DMS114 treated with DMSO at 0.1 percent for 48 hours (cell line): ENCODE results near the gene GNPDA2.
"Not testable (repeated sequence)": the region's sequence is repeated elsewhere in the genome, so short reads cannot be mapped to it uniquely, and the experiment has no call there.

Source experiments
- DNase-seq: peaks from one replicate; lab custom pipeline; 2025; ENCODE audit not compliant: unreplicated experiment; lab: John Stamatoyannopoulos, UW

Gene GNPDA2

DNA sequence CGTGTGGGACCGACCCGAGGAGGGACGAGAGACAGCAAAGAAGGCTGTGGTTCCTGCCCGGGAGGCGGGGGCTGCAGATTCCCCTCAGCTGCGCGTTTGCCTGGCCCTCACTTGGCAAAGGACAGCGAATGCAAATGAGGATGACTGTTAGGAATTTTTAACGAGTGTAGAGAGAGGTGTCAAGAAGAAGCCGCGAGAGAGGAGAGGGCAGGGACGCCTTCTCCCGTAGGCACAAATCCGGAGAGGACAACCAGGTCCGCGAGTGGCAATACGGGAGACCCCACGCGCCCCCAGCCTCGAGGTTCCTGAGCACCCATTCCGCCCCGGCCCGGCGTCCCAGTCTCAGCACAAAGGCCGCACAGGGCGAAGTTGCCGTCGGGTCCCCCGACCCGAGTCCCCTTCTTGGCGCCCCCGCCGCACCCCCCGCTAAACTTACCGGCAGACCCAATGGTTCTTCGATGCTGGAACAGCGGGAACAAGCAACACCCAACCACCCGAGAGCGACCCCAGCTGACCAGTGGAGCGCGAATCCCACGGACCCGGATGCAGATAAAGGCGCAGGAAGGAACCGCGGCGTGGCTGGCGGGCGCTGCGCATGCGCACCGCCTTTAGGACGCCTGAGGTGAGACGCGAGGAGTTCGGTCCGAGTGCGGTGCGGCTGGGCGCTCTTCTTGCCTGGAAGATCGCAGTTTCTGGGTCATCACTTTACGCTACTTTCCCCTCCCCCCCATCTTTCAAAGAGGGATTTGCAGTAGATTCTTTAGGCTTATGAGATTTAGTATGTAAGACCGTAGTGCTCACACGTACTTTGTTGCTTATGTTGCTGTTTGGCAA lies at the start of gene GNPDA2:
Gene GNPDA2 (minus strand): TSS at position 519 of the 834 bp plus-strand sequence. CDS start 4,349 bp downstream, outside the sequence.
- DNase-seq: peak; percentile 34

DNA sequence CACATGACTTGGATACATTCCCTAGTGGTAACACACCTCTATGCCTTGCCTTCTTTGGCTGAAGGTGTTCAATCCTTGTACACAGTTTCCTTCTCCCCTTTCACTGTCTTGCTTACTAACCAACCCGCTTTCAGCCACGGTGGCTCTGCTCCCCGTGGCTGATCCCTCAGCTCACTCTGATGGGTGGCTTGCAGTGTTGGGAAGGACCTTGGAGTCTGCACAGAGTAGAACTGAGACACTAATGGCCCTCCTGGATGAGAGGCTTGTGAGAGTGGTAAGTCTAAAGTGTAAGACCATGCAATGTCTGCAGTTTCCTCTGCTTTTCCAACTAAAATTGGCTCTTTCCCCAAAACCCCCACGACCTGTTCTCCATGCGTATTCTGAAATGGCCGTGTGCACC lies 46.0 kb upstream of the GNPDA2 start:
- no peak for DNase-seq

DNA sequence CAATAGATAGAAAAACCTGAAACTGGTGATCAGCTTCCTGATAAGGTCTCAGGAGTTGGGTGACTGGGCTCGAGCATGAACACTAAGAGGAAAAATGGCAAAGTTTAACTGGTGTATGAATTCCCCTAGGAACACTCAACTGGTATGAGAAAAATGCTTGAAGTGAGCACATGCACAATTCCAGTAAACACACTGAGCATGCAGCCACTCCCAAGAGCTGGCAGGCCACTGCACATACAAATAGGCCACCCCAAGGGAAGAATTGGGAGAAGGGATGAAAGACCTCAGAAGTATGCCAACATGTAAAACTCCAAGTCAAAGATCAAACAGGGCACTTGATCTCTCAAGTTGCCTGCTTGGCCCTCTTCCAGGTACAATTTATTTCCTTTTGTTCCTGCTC lies 45.4 kb upstream of the GNPDA2 start:
- DNase-seq: no peak

DNA sequence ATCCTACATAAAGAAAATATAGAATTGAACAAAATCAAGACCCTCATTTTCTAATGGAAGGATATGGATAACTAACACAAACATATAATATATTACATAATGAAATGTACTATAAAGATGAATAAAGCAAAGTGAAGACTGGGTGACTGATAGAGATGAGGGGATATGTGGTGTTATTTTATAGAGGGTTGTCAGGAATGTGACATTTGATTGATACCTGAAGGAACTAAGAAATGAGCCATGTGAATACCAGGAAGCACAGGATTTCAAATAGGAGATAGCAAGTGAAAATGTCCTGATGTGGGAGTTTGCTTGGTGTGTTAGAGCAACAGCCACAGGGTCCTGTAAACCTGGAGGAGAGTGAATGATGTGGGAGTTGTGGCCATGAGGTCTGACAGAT lies 40.1 kb upstream of the GNPDA2 start:
- no peak for DNase-seq

DNA sequence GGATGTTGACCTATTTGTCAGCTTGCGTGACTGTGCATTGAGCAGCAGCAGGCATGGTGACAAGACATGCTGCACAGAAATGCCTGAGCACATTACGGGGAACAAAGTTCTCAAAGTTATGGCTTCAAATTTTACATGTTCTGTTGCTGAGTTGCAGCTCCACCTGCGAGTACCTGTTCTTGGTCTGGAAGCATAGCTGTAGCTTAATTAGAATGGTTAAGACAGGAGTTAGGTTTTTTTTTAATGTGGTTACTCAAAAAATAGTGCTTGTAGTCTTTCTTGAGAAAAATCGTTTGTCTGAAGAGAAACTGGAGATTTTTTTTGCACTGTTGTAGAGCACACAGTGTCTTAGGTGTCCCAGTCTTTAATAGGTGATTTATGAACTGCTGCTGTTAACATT lies 38.8 kb upstream of the GNPDA2 start:
- DNase-seq: no peak

DNA sequence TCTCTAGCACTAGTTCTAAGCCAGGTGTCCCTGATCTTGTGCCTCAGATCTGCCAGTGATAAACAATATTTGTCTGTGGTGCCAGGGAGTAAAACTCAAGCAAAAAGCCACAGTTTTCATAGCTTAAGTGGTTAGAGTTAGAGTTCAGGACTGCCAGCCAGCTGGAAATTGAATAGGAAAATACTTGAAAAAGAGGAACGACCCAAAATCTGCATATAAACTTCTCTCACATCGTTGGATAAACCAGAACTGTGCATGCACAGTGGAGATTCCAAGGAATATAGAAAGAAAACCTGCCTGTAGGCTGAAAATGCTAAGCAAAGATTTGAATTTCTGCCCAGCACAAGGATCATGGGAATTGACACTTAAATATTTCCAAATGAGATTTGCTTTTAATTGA lies 35.0 kb upstream of the GNPDA2 start:
- no peak for DNase-seq

DNA sequence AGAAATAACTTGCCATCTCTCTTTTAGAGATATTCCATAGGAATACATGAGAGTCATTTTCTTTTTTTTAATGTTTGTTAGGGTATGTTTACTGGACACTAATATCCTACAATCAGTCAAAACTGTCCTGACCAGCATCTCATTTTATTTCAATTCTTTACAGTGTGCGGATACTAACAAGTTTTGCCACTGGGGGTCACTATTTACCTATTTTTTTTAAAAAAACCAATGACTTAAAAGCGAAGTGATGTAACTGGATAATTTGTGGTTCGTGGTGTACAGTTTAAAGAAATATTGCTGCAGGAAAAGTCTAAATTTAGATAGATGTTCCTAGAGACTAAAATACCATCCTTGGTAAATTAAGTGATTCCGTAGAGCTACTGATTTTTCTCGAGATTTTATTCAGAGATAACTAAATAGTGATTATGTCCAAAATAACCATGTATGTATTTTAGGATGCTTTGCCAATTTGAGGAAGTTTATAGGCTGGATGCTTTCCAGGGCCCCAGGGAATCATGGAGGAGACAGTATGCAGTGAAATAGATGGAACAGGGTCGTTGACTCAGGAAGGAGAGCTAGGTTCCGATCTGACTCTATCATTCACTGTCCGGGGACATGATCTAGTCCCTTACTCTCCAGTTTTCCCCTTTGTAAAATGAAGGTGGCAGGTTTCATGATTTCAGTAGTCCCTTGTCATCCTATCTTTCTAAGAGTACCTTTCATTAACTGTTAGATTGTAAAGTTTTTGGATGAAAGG lies 34.0 kb upstream of the GNPDA2 start:
- DNase-seq: peak; percentile 23

DNA sequence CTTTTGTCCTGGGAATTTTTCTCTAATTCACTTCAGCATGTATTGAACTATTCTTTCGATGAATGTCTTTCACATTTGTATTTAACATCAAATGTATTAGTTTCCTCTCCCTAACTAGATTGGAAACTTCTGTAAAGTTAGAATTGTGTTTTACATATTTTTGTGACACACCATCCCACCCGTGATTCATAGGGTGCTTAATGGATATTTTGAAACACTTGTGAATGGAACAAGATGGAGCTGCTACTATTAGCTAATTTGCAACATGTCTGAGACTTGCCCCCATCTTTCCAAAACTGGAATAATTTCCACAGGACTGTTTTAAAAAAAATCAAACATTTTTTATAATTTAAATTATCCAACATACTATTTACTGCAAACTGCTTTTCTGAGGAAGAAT lies 30.2 kb upstream of the GNPDA2 start:
- no peak for DNase-seq

DNA sequence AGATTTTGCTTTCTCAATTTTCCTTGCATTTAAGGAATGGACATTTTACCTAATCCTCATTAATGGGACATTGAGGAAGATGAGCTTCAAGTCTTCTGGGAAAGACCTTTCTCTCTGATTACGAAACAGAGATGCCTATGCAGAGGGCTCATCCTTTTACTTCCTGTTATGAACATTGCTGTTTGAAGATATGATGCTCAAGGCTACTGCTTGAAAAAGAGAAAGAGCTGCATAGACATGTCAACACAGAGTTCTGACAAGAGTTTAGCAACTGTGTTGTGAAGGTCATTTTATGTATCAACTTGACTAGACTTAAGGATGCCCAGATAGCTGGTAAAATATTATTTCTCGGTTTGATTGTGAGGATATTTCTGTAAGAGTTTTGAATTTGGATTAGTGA lies 13.8 kb upstream of the GNPDA2 start:
- DNase-seq: no peak

DNA sequence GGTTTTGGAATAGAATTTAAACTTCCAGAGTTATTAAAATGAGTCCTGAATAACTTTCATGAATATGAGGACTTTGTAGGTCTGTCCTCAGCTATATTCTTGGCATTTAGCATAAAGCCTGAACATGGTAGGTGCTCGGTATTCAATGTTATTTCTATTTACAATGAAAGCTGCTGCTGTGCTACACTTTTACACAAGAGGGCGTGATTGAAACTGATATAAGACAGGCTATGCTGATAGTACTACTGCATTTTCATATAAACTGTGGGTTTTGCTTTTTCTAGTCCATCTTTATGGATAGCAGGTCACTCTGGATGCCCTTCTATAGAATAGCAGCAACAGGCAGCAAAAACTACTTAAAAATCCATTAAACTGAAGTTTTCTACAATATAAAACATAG lies 12.3 kb upstream of the GNPDA2 start:
- DNase-seq: no peak

DNA sequence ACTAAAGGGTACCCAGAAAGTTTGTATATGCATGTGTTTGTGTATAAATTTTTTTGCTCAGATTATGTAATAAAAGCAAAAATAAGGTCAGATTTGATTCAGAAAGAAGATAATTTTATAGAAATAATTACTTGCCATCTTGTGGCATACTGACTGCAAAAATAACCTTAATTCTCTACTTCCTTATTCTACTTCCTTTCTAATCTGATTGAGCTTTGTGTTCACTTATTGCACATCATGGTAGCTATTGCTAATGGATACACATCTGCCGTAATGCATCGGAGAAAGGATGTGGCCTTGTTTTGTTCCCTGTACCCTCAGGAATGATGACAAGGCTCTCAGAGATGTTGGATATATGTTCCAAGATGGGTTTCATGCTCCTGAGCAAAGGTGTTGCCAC lies 10.5 kb upstream of the GNPDA2 start:
- DNase-seq: no peak

DNA sequence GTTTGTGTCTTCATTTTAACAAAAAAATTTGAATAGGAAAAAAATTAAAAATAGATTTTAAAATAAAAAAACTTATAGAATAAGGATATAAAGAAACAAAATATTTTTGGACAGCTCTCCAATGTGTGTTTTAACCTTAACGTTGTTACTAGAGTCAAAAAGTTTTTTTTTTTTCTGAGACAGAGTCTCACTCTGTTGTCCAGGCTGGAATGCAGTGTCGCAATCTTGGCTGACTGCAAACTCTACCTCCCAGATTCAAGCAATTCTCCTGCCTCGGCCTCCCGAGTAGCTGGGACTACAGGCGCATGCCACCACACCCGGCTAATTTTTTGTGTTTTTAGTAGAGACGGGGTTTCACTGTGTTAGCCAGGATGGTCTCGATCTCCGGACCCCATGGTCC lies 2.3 kb upstream of the GNPDA2 start:
- not testable (repeated sequence) for DNase-seq

DNA sequence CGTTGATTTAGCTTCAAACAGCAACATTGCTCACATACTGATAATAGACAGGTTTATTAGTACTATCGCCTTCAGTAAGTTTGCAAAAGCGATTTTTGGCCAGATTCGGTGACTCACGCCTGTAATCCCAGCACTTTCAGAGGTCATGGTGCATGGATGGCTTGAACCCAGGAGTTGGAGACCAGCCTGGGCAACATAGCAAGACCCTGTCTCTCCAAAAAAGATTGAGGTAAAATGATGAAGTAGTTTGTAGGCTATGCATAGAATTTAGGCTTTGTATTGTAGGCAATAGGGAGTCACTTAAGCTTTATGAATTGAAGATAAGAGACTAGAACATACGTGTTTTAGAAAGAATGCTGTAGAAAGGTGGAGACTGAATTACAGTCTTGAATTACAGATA lies 1.1 kb upstream of the GNPDA2 start:
- DNase-seq: no peak

DNA sequence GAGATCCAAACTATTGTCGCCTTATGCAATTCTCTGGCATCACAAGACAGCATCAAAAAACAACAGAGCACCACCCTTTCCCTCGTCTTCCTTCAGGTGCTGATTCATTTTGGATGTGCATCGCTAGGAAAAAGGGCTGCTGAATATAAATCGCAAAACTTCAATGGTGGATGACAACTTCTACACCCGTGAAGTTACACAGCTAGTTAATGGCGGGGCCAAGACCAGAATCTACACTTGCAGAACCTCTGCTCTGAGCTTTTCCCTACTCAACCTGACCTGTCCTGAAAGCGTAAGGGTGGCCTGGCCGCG lies 674 bp downstream of the GNPDA2 start:
- DNase-seq: no peak

DNA sequence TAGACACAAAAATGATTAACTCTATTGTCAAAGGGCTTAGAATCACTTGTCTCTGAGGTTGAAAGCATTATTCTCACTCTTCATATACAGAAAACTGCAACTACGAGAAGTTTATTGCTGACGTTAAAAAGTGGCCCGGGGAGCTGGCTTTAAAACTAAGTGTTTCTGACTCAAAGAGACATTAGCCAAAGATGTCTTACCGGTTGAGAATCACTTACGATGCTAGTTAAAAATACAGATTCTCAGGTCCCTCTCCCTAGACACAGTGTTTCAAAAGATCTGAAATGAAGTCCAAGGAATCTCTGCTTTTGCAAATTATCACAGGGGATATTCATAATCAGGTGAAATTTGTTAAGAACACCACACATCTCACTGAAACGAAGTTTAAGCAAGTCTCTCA lies 1.2 kb downstream of the GNPDA2 start:
- no peak for DNase-seq

DNA sequence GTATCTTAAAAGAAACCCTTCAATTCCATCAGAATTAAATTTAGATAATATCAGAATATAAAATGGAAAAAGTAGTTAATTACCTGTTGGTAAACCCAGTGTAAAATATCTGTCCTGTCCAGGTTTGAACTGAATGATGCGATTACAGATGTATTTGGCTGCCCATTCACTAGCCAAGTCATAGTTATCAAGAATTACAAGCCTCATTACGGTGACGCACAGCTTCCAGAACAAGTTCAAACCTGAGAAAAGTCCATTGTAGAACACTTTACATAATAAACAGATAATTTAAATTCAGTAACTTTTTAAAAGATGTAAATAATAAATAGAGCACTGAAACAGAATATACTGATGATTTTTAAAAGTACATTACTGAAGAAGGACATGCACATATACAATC lies 4.4 kb downstream of the GNPDA2 start:
- DNase-seq: no peak

DNA sequence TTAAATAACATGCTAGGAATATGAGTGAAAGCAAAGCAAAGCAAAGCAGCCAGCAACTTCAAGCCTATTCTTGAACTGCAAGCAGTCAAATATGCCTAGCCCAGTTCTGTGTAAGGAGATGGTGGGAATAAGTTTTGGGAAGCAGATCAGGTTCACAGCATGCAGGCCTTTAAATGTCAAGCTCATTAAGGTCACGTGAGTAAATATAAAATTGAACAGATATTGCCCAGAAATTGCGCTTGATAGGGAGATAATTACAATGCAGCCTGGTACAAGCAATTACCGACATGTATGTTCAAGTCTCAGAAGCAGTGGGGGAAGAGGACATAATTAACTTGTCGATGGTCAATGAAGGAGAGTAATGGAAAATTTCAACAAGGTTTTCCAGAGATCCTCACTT lies 6.0 kb downstream of the GNPDA2 start:
- no peak for DNase-seq

DNA sequence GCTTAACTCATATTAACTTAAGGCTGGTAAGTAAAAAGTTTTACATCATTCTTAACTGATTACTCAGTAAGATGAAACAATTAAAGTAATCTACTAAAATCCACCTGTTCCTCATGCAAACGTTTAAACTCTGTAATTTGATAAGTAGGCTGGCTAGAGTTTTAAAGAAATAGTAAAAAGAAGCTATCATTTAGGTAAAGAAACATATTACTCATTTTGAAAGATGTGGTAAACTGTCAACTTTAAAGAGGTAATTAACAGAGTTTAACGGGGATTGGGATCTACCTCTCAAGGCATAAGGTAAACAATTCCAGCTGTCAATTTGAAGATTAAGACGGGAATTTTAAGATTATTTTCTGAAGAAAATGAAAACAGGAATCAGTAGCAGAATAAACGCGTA lies 9.8 kb downstream of the GNPDA2 start:
- no peak for DNase-seq

DNA sequence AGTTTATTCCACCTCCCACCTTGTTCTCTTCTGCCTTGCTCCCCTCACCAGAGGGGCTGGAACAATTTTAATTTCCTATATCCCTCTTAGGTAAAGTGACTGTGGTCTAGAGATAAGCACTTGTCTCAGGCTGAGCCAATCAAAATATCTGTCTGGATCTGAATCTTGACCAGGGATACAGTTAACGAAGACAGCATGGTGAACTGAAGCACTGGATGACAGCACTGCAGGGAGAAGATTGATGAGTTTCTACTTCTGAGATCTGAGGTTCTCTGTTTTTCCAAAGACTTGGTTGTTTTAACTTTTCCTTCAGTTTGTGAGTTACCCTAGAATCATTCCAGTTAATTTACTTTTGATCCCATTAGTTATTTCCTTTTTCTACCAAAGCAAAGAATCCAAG lies 13.2 kb downstream of the GNPDA2 start:
- no peak for DNase-seq

DNA sequence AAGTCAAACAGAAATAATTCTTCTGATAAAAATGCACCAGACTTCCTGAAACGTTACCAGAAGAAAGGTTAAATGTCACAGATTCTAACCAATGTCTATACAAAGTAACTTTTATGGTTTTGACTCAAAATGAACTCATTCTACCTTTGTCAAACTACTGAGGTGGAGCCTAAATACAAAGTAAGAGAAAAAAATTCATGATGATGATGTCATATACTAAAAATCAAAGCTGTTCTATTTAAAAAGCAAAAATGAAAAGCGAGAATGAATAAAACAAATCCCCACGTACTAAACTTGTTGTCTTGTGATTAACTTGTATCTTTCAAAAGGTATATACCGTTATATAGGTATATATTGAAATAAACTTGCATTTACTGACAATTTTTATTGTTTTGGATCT lies 21.7 kb downstream of the GNPDA2 start:
- no peak for DNase-seq

DNA sequence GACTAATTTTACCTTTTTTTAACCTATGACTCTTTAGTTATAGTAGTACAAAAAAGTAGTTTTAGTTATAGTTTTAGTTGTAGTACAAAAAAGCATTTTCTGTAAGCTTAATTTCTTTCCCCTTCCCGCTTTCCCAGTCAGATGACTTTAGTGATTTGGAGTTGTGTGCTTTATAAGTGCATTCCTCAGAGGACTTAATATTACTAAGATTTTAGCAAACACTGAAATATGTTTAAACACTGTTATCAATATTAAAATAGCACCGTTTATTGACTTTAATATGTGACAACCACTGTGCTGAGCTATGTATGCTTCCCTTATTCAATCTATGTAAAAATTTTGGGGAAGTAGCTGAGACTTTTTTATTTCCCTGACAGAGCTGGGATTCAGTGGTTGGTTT lies 25.3 kb downstream of the GNPDA2 start:
- DNase-seq: no peak

DNA sequence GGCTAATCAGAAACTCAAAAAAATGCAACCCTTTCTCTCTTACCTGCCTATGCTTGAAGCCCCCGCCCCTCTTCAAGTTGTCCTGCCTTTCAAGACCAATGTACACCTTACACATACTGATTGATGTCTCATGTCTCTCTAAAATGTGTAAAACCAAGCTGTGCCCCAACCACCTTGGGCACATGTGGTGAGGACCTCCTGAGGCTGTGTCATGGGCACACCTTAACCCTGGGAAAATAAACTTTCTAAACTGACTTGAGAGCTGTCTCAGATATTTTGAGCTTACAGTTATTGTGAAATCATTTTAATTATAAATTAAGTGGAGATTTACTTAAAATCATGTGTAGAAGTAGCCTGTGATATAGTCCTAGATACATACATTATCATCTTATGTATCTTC lies 25.9 kb downstream of the GNPDA2 start:
- no peak for DNase-seq

DNA sequence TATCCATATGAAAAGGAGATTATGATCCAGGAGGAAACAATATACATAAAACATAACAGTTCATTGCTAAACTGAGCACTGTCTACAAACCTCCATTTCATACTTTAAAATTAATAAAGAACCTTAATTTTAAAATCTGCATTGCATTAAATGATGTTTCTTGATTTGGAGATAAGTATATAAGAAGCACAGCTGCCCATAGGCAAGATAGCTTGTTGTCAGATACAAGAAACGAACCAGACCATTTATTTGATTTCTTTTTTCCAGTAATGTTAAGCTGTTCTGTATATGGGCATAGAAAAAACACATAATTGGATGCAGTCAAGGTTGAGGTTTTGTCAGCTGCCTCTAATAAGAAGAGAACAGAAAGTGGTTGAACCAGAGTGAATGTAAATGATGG lies 41.7 kb downstream of the GNPDA2 start:
- no peak for DNase-seq
